Fibroblast of lung (primary cell): Measurements from ENCODE around the gene EDARADD. TPM values are rescaled to one million over a fixed set of nuclear protein-coding genes. Genes with fewer than 3 reads are reported as not detected.

Source experiments
- DNase-seq, 2 donors: peaks; one replicate each; pipeline versions ENCODE4 v3.0.0 to v3.0.0-alpha.2; 2010; ENCODE audit warnings: low read depth in 2 of 2
- H2AFZ ChIP-seq: 2 replicates; pipeline ENCODE4 v1.5.1; 2012; ENCODE audit warnings: low read length, control low read depth, inconsistent platforms
- H3K27ac ChIP-seq: 2 replicates; pipeline ENCODE4 v1.5.1; 2011; ENCODE audit warnings: low read length, control low read depth; ENCODE audit not compliant: insufficient read depth
- H3K27me3 ChIP-seq: 2 replicates; pipeline ENCODE4 v1.5.1; 2011; ENCODE audit warnings: mild to moderate bottlenecking, low read length; ENCODE audit not compliant: control insufficient read depth, insufficient read depth
- H3K36me3 ChIP-seq: 2 replicates; pipeline ENCODE4 v1.5.1; 2011; ENCODE audit warnings: low read length; ENCODE audit not compliant: control insufficient read depth, insufficient read depth
- H3K4me1 ChIP-seq: 2 replicates; pipeline ENCODE4 v1.5.1; 2011; ENCODE audit warnings: low read length; ENCODE audit not compliant: control insufficient read depth, insufficient read depth; ENCODE audit errors: extremely low read depth
- H3K4me2 ChIP-seq: 2 replicates; pipeline ENCODE4 v1.5.1; 2011; ENCODE audit warnings: low read length, control low read depth; ENCODE audit not compliant: insufficient read depth; ENCODE audit errors: extremely low read depth
- H3K4me3 ChIP-seq, 4 experiments: fragments of 200-600 bp in 1 of 4; sonication (generic) in 1 of 4; replicated peaks in 1 of 4; 2 replicates each; pipeline ENCODE4 v1.5.1; 2011 to 2016; ENCODE audit warnings: low read length in 4 of 4, low read depth in 3 of 4, mild to moderate bottlenecking in 3 of 4, control low read depth in 2 of 4, inconsistent platforms in 1 of 4, mixed read lengths in 1 of 4; ENCODE audit not compliant: insufficient read depth in 1 of 4; ENCODE audit errors: control extremely low read depth in 1 of 4
- H3K79me2 ChIP-seq: 2 replicates; pipeline ENCODE4 v1.5.1; 2012; ENCODE audit warnings: mild to moderate bottlenecking, low read length, inconsistent platforms; ENCODE audit not compliant: control insufficient read depth, insufficient read depth
- H3K9ac ChIP-seq: 2 replicates; pipeline ENCODE4 v1.5.1; 2011; ENCODE audit warnings: mild to moderate bottlenecking, low read length, control low read depth; ENCODE audit not compliant: insufficient read depth
- H3K9me3 ChIP-seq: 2 replicates; pipeline ENCODE4 v1.5.1; 2012; ENCODE audit warnings: low read depth, low read length; ENCODE audit not compliant: control insufficient read depth, insufficient read depth
- H4K20me1 ChIP-seq: 2 replicates; pipeline ENCODE4 v1.5.1; 2011; ENCODE audit warnings: low read length; ENCODE audit not compliant: control insufficient read depth, insufficient read depth; ENCODE audit errors: extremely low read depth
- CTCF ChIP-seq, 2 donors: IDR thresholded peaks in 1 of 2; conservative IDR thresholded peaks in 1 of 2; 1 replicate in 1 of 2; 2 replicates in 1 of 2; pipeline ENCODE4 v1.5.1; 2011 to 2012; ENCODE audit warnings: low read length in 2 of 2, control low read depth in 1 of 2, inconsistent platforms in 1 of 2, low read depth in 1 of 2, mild to moderate bottlenecking in 1 of 2
- EZH2 ChIP-seq: IDR thresholded peaks from 2 replicates; pipeline ENCODE4 v1.5.1; 2012; ENCODE audit warnings: low read length, control low read depth, mild to moderate bottlenecking; ENCODE audit errors: missing control alignments
- polyA plus RNA-seq, 2 donors: library from polyadenylated mRNA; depleted of rRNA in 1 of 2; stranded (reverse) in 1 of 2; unstranded in 1 of 2; fragments of >200 nt; gene quantifications; 2 replicates each; pipeline ENCODE4 v1.2.1, GENCODE V29; 2011 to 2012; ENCODE audit warnings: missing spikeins in 1 of 2
- total RNA-seq: library from RNA; depleted of rRNA; stranded (reverse); fragments of >200 nt; gene quantifications from 2 replicates; pipeline ENCODE4 v1.2.1, GENCODE V29; 2014

Gene EDARADD
- total and polyA plus RNA-seq, 2 donors (not counting 1 experiment from before 2014, with no cell fraction given) = not detected

GRCh38 chr1:236426215-236426614, 32.1 kb downstream of the EDARADD start:
- no peak overlapping the region for H2AFZ ChIP-seq
- no peak overlapping the region for H3K4me2 ChIP-seq
- no peaks in the 10 kb centered on the region for H3K79me2 ChIP-seq
- TF ChIP-seq EZH2 (no peak), CTCF (conservative IDR thresholded peaks at IDR 0.05 in 1 of 2, IDR thresholded peaks at IDR 0.05 in 1 of 2; ENCODE audit: low read depth in 1 of 2, low read length in 2 of 2) (no peak)
- no peaks in the 10 kb centered on the region for H3K9me3 ChIP-seq
- no peak for DNase-seq
- no peaks in the 10 kb centered on the region for H3K36me3 ChIP-seq
- no peaks in the 10 kb centered on the region for H4K20me1 ChIP-seq
- H3K27ac ChIP-seq = no peak overlapping the region
- no peak overlapping the region for H3K9ac ChIP-seq
- no peaks in the 10 kb centered on the region for H3K27me3 ChIP-seq
- H3K4me3 ChIP-seq = no peak overlapping the region
- no peaks in the 10 kb centered on the region for H3K4me1 ChIP-seq

GRCh38 chr1:236429715-236430274, 35.7 kb downstream of the EDARADD start:
- Histone ChIP-seq H3K27ac (no peak overlapping the region), H3K4me3 (no peak overlapping the region)

GRCh38 chr1:236433819-236434315, 39.8 kb downstream of the EDARADD start:
- no peak overlapping the region for H3K9ac ChIP-seq
- H3K4me3 ChIP-seq = no peak overlapping the region
- H4K20me1 ChIP-seq = no peaks in the 10 kb centered on the region
- H3K4me2 ChIP-seq = no peak overlapping the region
- no peaks in the 10 kb centered on the region for H3K4me1 ChIP-seq
- DNase-seq = no peak
- no peaks in the 10 kb centered on the region for H3K27me3 ChIP-seq
- no peak overlapping the region for H3K27ac ChIP-seq
- no peaks in the 10 kb centered on the region for H3K9me3 ChIP-seq
- no peaks in the 10 kb centered on the region for H3K79me2 ChIP-seq
- H2AFZ ChIP-seq = no peak overlapping the region
- TF ChIP-seq EZH2 = no peak
- TF ChIP-seq CTCF (conservative IDR thresholded peaks at IDR 0.05 in 1 of 2, IDR thresholded peaks at IDR 0.05 in 1 of 2; ENCODE audit: low read depth in 1 of 2, low read length in 2 of 2) = no peak
- H3K36me3 ChIP-seq = no peaks in the 10 kb centered on the region

More at GRCh38 chr1:236429715-236430274, 35.7 kb downstream of the EDARADD start:
- no peak overlapping the region for H2AFZ ChIP-seq
- no peaks in the 10 kb centered on the region for H4K20me1 ChIP-seq
- no peaks in the 10 kb centered on the region for H3K9me3 ChIP-seq
- H3K36me3 ChIP-seq = no peaks in the 10 kb centered on the region
- no peak for DNase-seq
- H3K79me2 ChIP-seq = no peaks in the 10 kb centered on the region
- no peak for TF ChIP-seq EZH2
- TF ChIP-seq CTCF (conservative IDR thresholded peaks at IDR 0.05 in 1 of 2, IDR thresholded peaks at IDR 0.05 in 1 of 2; ENCODE audit: low read depth in 1 of 2, low read length in 2 of 2) = no peak
- H3K4me2 ChIP-seq = no peak overlapping the region
- H3K9ac ChIP-seq = no peak overlapping the region
- H3K4me1 ChIP-seq = no peaks in the 10 kb centered on the region
- no peaks in the 10 kb centered on the region for H3K27me3 ChIP-seq
